HG03460 (cell line): ENCODE results near the gene SYP.
"Not testable (repeated sequence)": the region's sequence is repeated elsewhere in the genome, so short reads cannot be mapped to it uniquely, and the experiment has no call there.

Experiments
- ATAC-seq: cut with Tn5 transposase; IDR thresholded peaks from one replicate; pipeline ENCODE4 v1.9.1; 2021; ENCODE audit not compliant: unreplicated experiment

The SYP gene

GRCh38 chrX:49143154-49143553 lies 56.8 kb downstream of the SYP start:
- ATAC-seq, result not testable (repeated sequence)

- not testable (repeated sequence) for ATAC-seq
These were observed 57.7 kb downstream of the SYP start for GRCh38 chrX:49142264-49142663.

DNA sequence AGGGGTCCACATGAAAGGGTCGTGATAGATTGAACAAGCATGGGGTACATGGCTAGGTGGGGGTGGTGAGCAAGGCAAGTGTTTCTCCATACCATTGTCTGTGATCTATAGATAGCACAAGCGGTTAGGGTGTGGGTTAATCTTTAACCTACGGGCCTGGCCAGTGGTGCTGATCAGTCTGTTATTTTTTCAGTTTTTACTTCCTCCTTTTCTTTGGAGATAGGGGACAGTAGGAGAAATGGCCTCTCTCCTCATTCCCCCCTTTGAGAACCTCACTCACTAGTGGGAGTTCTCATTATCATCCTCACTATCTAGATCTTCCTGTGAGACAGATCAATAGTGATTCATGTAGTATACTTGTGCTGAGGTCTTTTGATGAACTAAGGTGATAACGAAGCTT lies 60.3 kb downstream of the SYP start:
- no peak for ATAC-seq
